HepG2 (cell line): ENCODE results near the gene RAD18. TPM values are rescaled to one million over a fixed set of nuclear protein-coding genes. Genes with fewer than 3 reads are reported as not detected.

Experiments
- ATAC-seq: fragments of 200-7000 bp; cut with Tn5 transposase; 3 replicates; pipeline ENCODE4 v1.9.1; 2020; ENCODE audit warnings: mild to moderate bottlenecking, moderate library complexity
- BruUV-seq: library from RNA; stranded (reverse); fragments of 400-500 nt; replicated peaks from 2 replicates; lab custom pipeline; 2021; lab: Mats Ljungman, UMichigan
- CTCF ChIA-PET: fragments of 300-600 bp; formaldehyde crosslinking; extraction: SDS; loops from one replicate; lab custom pipeline; 2021; ENCODE audit warnings: low total read pairs, inconsistent platforms, low intra/inter-chr PET ratio; lab: Yijun Ruan, JAX
- POLR2A ChIA-PET: fragments of 350-600 bp; sonication (Branson Sonifier 250); formaldehyde crosslinking; loops from one replicate; lab custom pipeline; 2020; ENCODE audit warnings: antibody characterized with exemption, inconsistent platforms; lab: Yijun Ruan, JAX
- DNase-seq: peaks from one replicate; pipeline ENCODE4 v3.0.0-alpha.2; 2015; ENCODE audit warnings: low spot score
- FAIRE-seq: peaks from 3 replicates; lab custom pipeline; 2011; peaks lifted over from hg19 to GRCh38; lab: Jason Lieb, UNC
- H2AFZ ChIP-seq: one replicate; pipeline ENCODE4 v1.6.1; 2011; ENCODE audit warnings: low read length, inconsistent platforms
- H3K27ac ChIP-seq: fragments of 300-600 bp; 3 replicates; pipeline ENCODE4 v1.8.0; 2011; ENCODE audit warnings: mixed run types, mild to moderate bottlenecking, mixed read lengths, low read length, inconsistent platforms; ENCODE audit not compliant: insufficient read depth; ENCODE audit errors: extremely low read length
- H3K27me3 ChIP-seq, 2 experiments: fragments of 200-600 bp in 1 of 2; 2 replicates in 1 of 2; 3 replicates in 1 of 2; pipeline versions ENCODE4 v1.6.0 to v1.8.0; 2011; ENCODE audit warnings: low read length in 2 of 2, mild to moderate bottlenecking in 2 of 2, moderate library complexity in 2 of 2, inconsistent platforms in 1 of 2; ENCODE audit not compliant: insufficient read depth in 2 of 2, control insufficient read depth in 1 of 2
- H3K36me3 ChIP-seq, 2 experiments: fragments of 200-600 bp in 1 of 2; replicated peaks in 1 of 2; 2 replicates in 1 of 2; 3 replicates in 1 of 2; pipeline versions ENCODE4 v1.5.1 to v1.8.0; 2011; ENCODE audit warnings: low read length in 2 of 2, inconsistent platforms in 1 of 2; ENCODE audit not compliant: insufficient read depth in 2 of 2, control insufficient read depth in 1 of 2
- H3K4me1 ChIP-seq: 2 replicates; pipeline ENCODE4 v1.5.1; 2012; ENCODE audit warnings: low read length, inconsistent platforms; ENCODE audit not compliant: insufficient read depth
- H3K4me2 ChIP-seq: 2 replicates; pipeline ENCODE4 v1.6.0; 2011; ENCODE audit warnings: low read depth, low read length, inconsistent platforms
- H3K4me3 ChIP-seq, 3 experiments: fragments of 200-600 bp in 1 of 3; sonication (generic), shearing (Covaris generic) in 1 of 3; replicated peaks in 1 of 3; 2 replicates each; pipeline ENCODE4 v1.5.1; 2011 to 2016; ENCODE audit warnings: low read length in 3 of 3, inconsistent platforms in 2 of 3, low read depth in 2 of 3, mild to moderate bottlenecking in 2 of 3, control low read depth in 1 of 3, mixed read lengths in 1 of 3; ENCODE audit not compliant: insufficient read depth in 1 of 3
- H3K79me2 ChIP-seq: one replicate; pipeline ENCODE4 v1.6.1; 2011; ENCODE audit warnings: low read length, inconsistent platforms; ENCODE audit not compliant: insufficient read depth
- H3K9ac ChIP-seq: 2 replicates; pipeline ENCODE4 v1.6.0; 2011; ENCODE audit warnings: mild to moderate bottlenecking, low read depth, low read length, inconsistent platforms; ENCODE audit not compliant: insufficient read depth
- H3K9me3 ChIP-seq: 2 replicates; pipeline ENCODE4 v1.5.1; 2012; ENCODE audit warnings: mild to moderate bottlenecking, low read length
- H4K20me1 ChIP-seq: 2 replicates; pipeline ENCODE4 v1.6.0; 2011; ENCODE audit warnings: inconsistent platforms, mild to moderate bottlenecking, low read length, moderate library complexity; ENCODE audit not compliant: insufficient read depth
- ELF1 ChIP-seq: sonication (generic); formaldehyde crosslinking; IDR thresholded peaks from 2 replicates; pipeline ENCODE4 v1.4.0; 2020; ENCODE audit warnings: missing genetic modification reagents
- HMG20B ChIP-seq: conservative IDR thresholded peaks from 2 replicates; pipeline ENCODE4 v1.6.1; 2016; ENCODE audit warnings: missing genetic modification reagents, missing compliant biosample characterization
- JUN ChIP-seq: sonication (generic); formaldehyde crosslinking; IDR thresholded peaks from 2 replicates; pipeline ENCODE4 v1.4.0; 2020; ENCODE audit warnings: mild to moderate bottlenecking, missing genetic modification reagents
- NR2F1 ChIP-seq, 2 experiments: fragments of 450-650 bp in 1 of 2; formaldehyde crosslinking in 1 of 2; IDR thresholded peaks; 2 replicates each; pipeline versions ENCODE4 v1.5.0 to v1.6.1; 2016 to 2020; ENCODE audit warnings: mild to moderate bottlenecking in 1 of 2, missing compliant biosample characterization in 1 of 2, missing genetic modification reagents in 1 of 2, moderate library complexity in 1 of 2
- PHB2 ChIP-seq: fragments of 450-650 bp; IDR thresholded peaks from 2 replicates; pipeline ENCODE4 v1.6.1; 2018; ENCODE audit not compliant: partially characterized antibody
- RBFOX2 ChIP-seq: fragments of 200-400 bp; formaldehyde crosslinking; IDR thresholded peaks from 2 replicates; pipeline ENCODE4 v1.6.1; 2017; ENCODE audit warnings: low read depth, mild to moderate bottlenecking, low read length
- STAG1 ChIP-seq: sonication (generic); formaldehyde crosslinking; IDR thresholded peaks from 2 replicates; pipeline ENCODE4 v1.4.0; 2020; ENCODE audit warnings: missing genetic modification reagents
- ZC3H13 ChIP-seq: sonication (generic); formaldehyde crosslinking; IDR thresholded peaks from 2 replicates; pipeline ENCODE4 v1.8.1; 2023; ENCODE audit warnings: mild to moderate bottlenecking, missing genetic modification reagents, moderate library complexity
- ZNF20 ChIP-seq: sonication (generic); formaldehyde crosslinking; IDR thresholded peaks from 2 replicates; pipeline ENCODE4 v1.4.0; 2020; ENCODE audit warnings: mild to moderate bottlenecking, moderate library complexity, missing genetic modification reagents
- ZNF232 ChIP-seq: sonication (generic); formaldehyde crosslinking; IDR thresholded peaks from 2 replicates; pipeline ENCODE4 v1.4.0; 2020; ENCODE audit warnings: missing genetic modification reagents, borderline replicate concordance
- ZNF30 ChIP-seq: sonication (generic); formaldehyde crosslinking; IDR thresholded peaks from 2 replicates; pipeline ENCODE4 v1.5.0; 2020; ENCODE audit warnings: mild to moderate bottlenecking, missing genetic modification reagents
- ZNF431 ChIP-seq: sonication (generic); formaldehyde crosslinking; IDR thresholded peaks from 2 replicates; pipeline ENCODE4 v1.9.0; 2022; ENCODE audit warnings: missing genetic modification reagents, low read depth, mild to moderate bottlenecking, borderline replicate concordance
- ZNF605 ChIP-seq: sonication (generic); formaldehyde crosslinking; IDR thresholded peaks from 2 replicates; pipeline ENCODE4 v1.8.0; 2022; ENCODE audit warnings: mild to moderate bottlenecking, missing genetic modification reagents
- ZNF790 ChIP-seq: sonication (generic); formaldehyde crosslinking; IDR thresholded peaks from 2 replicates; pipeline ENCODE4 v1.8.0; 2022; ENCODE audit warnings: missing genetic modification reagents, mild to moderate bottlenecking, borderline replicate concordance
- WGBS: methylation state at CpG from one replicate; pipeline ENCODE4 v1.1.6; 2017; ENCODE audit warnings: low lambda C conversion rate; 5-methylcytosine and 5-hydroxymethylcytosine counted together
- in situ Hi-C: cut with HindIII; loops from 2 replicates; pipeline ENCODE4 v1.10.0; 2017; ENCODE audit warnings: low pct_unique_long_range_greater_than_20kb; ENCODE audit not compliant: extremely low pct_ligation_motif_present
- intact Hi-C: fragments of 100-400 bp; cut with micrococcal nuclease; formaldehyde crosslinking; loops from one replicate; pipeline ENCODE4 v1.10.0; 2022; ENCODE audit not compliant: unreplicated experiment
- polyA plus RNA-seq, 8 experiments: library from polyadenylated mRNA; depleted of rRNA in 3 of 8; stranded (reverse) in 7 of 8; unstranded in 1 of 8; fragments of >200 nt; fragmentation: Illumina TruSeq in 4 of 8; extraction: Trizol in 4 of 8; gene quantifications; 2 replicates each; pipeline versions ENCODE4 v1.2.1 to v1.2.3, GENCODE V29; 2011 to 2016; ENCODE audit warnings: low read depth in 4 of 8, missing spikeins in 1 of 8, mixed read lengths in 1 of 8; ENCODE audit not compliant: insufficient read depth in 1 of 8
- total RNA-seq, 5 experiments: library from RNA; depleted of rRNA; stranded (reverse); fragments of >200 nt; fragmentation: Illumina TruSeq; extraction: Trizol; gene quantifications; 2 replicates each; pipeline ENCODE4 v1.2.3, GENCODE V29; 2016; ENCODE audit warnings: low read depth in 1 of 5
- TF ChIP-seq, protein P1 (sequence below): sonication (generic); formaldehyde crosslinking; IDR thresholded peaks from 2 replicates; pipeline ENCODE4 v1.9.0; 2021; ENCODE audit warnings: missing genetic modification reagents, borderline replicate concordance
- TF ChIP-seq, protein P2 (sequence below): sonication (generic); formaldehyde crosslinking; IDR thresholded peaks from 2 replicates; pipeline ENCODE4 v1.8.0; 2022; ENCODE audit warnings: low read depth, missing genetic modification reagents
- TF ChIP-seq, protein P3 (sequence below): sonication (generic); formaldehyde crosslinking; IDR thresholded peaks from 2 replicates; pipeline ENCODE4 v1.4.0; 2020; ENCODE audit warnings: low read depth, mild to moderate bottlenecking, missing genetic modification reagents

Gene RAD18
- total and polyA plus RNA-seq, 2 of the 13 experiments (the other 11 are each of a cell fraction or from before 2014, with no cell fraction given): 5.9 to 20.7 TPM

GRCh38 chr3:8996681-8997121 lies 33.4 kb upstream of the RAD18 start (continued):
- TF ChIP-seq ZNF431 (CRISPR knock-in tag) (no peak), ZNF30 (CRISPR knock-in tag) (no peak), JUN (CRISPR knock-in tag) (no peak), ZNF20 (CRISPR knock-in tag) (no peak), ZNF232 (CRISPR knock-in tag) (no peak), RBFOX2 (no peak), ZNF605 (no peak)
- TF ChIP-seq, protein P1, sequence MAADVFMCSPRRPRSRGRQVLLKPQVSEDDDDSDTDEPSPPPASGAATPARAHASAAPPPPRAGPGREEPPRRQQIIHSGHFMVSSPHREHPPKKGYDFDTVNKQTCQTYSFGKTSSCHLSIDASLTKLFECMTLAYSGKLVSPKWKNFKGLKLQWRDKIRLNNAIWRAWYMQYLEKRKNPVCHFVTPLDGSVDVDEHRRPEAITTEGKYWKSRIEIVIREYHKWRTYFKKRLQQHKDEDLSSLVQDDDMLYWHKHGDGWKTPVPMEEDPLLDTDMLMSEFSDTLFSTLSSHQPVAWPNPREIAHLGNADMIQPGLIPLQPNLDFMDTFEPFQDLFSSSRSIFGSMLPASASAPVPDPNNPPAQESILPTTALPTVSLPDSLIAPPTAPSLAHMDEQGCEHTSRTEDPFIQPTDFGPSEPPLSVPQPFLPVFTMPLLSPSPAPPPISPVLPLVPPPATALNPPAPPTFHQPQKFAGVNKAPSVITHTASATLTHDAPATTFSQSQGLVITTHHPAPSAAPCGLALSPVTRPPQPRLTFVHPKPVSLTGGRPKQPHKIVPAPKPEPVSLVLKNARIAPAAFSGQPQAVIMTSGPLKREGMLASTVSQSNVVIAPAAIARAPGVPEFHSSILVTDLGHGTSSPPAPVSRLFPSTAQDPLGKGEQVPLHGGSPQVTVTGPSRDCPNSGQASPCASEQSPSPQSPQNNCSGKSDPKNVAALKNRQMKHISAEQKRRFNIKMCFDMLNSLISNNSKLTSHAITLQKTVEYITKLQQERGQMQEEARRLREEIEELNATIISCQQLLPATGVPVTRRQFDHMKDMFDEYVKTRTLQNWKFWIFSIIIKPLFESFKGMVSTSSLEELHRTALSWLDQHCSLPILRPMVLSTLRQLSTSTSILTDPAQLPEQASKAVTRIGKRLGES (CRISPR knock-in tag): no peak

DNA sequence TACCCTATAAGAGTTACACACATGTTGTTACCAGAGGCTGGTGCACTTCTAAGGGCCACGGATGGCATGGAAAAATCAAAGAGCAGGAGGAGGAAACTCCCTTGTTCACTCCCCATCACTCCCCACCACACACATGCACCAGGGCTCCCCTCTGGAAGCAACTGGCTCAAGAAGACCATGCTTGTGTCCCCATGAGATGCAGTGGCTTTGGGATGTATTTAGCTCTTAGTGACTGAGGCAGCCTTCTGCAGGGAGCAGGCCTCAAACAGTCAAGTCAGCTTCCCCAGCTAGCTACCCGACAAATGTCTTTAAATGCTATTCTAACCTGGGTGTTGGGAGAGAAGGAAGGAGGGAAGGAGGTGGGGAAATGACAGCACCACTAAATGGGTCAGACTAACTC lies 32.9 kb upstream of the RAD18 start:
- Histone ChIP-seq H4K20me1 (no peaks in the 10 kb centered on the region), H2AFZ (no peak overlapping the region), H3K27ac (no peak overlapping the region), H3K9ac (no peak overlapping the region), H3K9me3 (no peaks in the 10 kb centered on the region), H3K79me2 (no peaks in the 10 kb centered on the region), H3K27me3 (peaks cover 0 to 11% of the 10 kb centered on the region in 2 experiments; a peak in 2 of 5 replicates), H3K4me1 (peaks cover 8% of the 10 kb centered on the region; the same call in 1 of the 2 replicates), H3K4me3 (no peak overlapping the region), H3K4me2 (no peak overlapping the region), H3K36me3 (no peaks in the 10 kb centered on the region)
- WGBS: 29% methylated on average over 2 of the region's 2 CpGs
- FAIRE-seq (no peak), DNase-seq (no peak), ATAC-seq (no peak)
- in situ Hi-C loops: no loop called here
- CTCF ChIA-PET: interaction anchor here (1.4 to 1.8 kb wide), 2 partner anchors 71 to 306 kb away, joined by 5 read pairs; no protein-coding TSS in a partner anchor
- intact Hi-C loops: no loop called here
- POLR2A ChIA-PET: no interaction called here
- no TSS peak for BruUV-seq
- TF ChIP-seq, protein P2, sequence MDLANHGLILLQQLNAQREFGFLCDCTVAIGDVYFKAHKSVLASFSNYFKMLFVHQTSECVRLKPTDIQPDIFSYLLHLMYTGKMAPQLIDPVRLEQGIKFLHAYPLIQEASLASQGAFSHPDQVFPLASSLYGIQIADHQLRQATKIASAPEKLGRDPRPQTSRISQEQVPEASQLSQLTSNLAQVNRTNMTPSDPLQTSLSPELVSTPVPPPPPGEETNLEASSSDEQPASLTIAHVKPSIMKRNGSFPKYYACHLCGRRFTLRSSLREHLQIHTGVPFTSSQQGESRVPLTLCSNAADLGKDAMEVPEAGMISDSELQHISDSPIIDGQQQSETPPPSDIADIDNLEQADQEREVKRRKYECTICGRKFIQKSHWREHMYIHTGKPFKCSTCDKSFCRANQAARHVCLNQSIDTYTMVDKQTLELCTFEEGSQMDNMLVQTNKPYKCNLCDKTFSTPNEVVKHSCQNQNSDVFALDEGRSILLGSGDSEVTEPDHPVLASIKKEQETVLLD (CRISPR knock-in tag): no peak
- TF ChIP-seq ZNF790 (CRISPR knock-in tag) (no peak), HMG20B (no peak), NR2F1 (CRISPR knock-in tag; IDR thresholded peaks at IDR 0.05) (no peak), PHB2 (no peak), ZC3H13 (no peak), ELF1 (CRISPR knock-in tag) (no peak), STAG1 (CRISPR knock-in tag) (no peak)
- TF ChIP-seq, protein P3, sequence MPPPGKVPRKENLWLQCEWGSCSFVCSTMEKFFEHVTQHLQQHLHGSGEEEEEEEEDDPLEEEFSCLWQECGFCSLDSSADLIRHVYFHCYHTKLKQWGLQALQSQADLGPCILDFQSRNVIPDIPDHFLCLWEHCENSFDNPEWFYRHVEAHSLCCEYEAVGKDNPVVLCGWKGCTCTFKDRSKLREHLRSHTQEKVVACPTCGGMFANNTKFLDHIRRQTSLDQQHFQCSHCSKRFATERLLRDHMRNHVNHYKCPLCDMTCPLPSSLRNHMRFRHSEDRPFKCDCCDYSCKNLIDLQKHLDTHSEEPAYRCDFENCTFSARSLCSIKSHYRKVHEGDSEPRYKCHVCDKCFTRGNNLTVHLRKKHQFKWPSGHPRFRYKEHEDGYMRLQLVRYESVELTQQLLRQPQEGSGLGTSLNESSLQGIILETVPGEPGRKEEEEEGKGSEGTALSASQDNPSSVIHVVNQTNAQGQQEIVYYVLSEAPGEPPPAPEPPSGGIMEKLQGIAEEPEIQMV (CRISPR knock-in tag): no peak
